GM19043 (cell line): ENCODE measurements around the gene ASXL3.

Experiments
- ATAC-seq: cut with Tn5 transposase; IDR thresholded peaks from one replicate; pipeline ENCODE4 v1.9.1; 2021; ENCODE audit warnings: low read depth; ENCODE audit not compliant: unreplicated experiment

Gene ASXL3

GRCh38 chr18:33712719-33713118 lies 134.7 kb downstream of the ASXL3 start:
- no peak for ATAC-seq

- ATAC-seq = no peak
Observed at GRCh38 chr18:33716061-33716683, 138.2 kb downstream of the ASXL3 start.

DNA sequence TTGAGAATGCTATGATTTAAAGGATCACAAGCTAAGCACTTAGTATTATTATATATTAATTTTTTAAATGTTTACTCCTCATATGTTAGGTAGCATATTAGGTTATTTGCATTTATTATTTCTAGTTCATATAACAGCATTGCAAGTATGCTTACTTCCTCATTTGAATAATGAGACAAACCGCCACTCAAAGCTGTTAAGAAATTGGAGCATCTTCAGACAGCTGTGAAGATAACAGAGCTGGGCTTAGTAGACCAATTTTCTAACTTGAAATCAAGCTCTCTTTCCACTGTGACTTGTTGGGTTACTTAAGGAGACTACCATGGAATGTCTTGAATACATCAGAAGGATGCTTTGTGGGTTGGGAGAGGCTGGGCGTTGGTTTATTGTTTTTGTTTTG lies 139.3 kb downstream of the ASXL3 start:
- no peak for ATAC-seq

GRCh38 chr18:33720133-33720532 lies 142.1 kb downstream of the ASXL3 start:
- ATAC-seq = no peak

GRCh38 chr18:33729556-33729955 lies 151.5 kb downstream of the ASXL3 start:
- ATAC-seq = no peak

DNA sequence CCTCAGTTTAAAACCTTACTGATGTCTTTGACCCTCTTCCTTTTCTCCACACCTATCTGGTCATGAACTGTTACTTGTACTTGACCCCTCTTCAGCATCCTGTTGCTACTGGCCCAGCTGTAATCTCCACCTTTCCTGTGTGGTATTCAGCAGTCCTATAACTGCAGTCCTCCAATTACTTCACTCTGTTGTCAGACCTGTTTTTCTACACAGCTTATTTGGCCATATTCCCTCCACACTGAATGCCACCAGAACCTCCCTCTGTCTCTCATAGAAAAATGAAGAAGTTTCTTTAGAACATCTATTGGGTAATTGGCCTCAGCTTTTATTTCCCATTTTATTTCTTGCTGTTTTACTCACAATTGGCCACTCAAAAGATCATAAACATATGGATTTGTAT lies 155.4 kb downstream of the ASXL3 start:
- ATAC-seq = no peak

- ATAC-seq = no peak
Observed at GRCh38 chr18:33735428-33735827, 157.4 kb downstream of the ASXL3 start.

- no peak for ATAC-seq
Observed at GRCh38 chr18:33741760-33742159, 163.7 kb downstream of the ASXL3 start.

- no peak for ATAC-seq
Observed at GRCh38 chr18:33744032-33744697, 166.1 kb downstream of the ASXL3 start.

GRCh38 chr18:33745151-33745795 lies 167.3 kb downstream of the ASXL3 start:
- no peak for ATAC-seq

DNA sequence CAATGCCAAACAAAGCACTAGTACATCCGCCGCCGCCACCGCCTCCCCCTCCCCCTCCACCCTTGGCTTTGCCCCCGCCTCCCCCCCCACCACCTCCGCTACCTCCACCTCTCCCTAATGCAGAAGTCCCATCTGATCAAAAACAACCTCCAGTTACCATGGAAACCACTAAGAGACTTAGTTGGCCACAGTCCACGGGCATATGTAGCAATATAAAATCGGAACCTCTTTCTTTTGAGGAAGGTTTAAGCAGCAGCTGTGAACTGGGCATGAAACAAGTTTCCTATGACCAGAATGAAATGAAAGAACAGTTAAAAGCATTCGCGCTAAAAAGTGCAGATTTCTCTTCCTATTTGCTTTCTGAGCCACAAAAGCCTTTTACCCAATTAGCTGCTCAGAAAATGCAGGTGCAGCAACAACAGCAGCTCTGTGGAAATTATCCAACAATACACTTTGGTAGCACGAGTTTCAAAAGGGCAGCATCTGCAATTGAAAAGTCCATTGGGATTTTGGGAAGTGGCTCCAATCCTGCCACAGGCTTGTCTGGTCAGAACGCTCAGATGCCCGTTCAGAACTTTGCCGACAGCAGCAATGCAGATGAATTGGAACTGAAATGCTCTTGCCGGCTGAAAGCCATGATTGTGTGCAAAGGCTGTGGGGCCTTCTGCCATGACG lies 168.0 kb downstream of the ASXL3 start:
- no peak for ATAC-seq

DNA sequence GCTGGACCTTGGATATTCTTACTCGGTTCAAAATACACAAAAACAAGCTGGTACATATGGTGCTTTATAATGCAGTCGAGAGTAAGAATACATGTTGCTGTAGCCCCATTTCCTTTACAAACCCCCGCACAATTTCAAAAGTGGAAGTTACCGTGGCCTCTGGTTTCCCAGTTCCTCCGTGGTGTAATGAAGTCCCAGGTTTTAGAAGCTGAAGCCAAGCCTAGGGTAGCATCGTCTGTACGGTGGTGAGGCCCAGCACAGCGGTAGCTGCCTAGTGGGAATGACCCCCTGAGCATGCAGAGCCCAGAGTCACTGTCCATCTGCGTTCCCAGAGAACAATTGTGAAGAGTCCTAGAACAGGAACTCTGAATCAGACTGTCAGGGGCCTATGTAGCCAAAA lies 171.8 kb downstream of the ASXL3 start:
- no peak for ATAC-seq

DNA sequence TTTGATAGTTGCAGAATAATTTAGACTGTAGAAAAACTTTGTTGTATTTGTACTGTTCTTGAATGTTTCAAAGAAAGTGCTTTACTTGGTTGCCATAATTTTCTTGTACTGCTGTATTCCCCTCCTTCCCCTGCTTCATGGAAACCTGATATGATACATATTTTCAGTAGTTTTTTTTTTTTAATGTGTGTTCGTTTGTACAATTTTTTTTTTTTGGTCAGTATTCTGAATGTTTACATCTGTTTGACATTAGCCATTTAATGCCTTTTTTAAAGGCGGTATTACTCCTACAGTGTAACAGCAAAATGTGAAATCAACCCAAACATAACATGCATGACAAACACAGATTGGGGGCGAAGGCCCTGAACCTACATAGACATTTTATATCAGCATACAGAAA lies 172.3 kb downstream of the ASXL3 start:
- ATAC-seq = no peak

DNA sequence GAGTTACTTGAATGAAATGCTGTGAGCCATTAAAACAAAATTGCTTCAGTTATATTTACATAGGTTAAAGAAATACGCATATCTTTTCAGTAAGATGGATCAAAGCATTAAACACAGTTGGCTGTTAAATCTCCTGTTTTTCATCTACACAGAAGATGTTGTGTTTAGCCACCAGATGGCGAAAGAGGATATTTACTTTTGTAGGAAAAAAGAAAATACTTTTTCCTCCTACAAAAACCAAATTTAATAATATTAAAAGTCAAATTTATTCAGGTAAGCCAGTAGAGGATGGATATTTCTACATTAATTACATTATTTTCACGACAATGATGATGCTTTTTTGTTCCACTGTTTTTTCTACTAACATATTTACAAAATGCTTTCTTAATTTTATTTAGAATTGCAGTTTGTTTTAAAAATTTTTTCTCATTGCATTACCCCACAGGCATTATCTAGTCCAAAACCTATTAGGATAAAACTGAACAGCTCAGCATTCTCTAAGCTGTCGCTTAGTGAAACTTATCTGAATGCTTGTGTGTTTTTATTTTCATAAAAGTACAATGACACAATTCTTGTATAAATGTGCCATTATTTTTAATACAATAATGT lies 173.7 kb downstream of the ASXL3 start:
- ATAC-seq = no peak

DNA sequence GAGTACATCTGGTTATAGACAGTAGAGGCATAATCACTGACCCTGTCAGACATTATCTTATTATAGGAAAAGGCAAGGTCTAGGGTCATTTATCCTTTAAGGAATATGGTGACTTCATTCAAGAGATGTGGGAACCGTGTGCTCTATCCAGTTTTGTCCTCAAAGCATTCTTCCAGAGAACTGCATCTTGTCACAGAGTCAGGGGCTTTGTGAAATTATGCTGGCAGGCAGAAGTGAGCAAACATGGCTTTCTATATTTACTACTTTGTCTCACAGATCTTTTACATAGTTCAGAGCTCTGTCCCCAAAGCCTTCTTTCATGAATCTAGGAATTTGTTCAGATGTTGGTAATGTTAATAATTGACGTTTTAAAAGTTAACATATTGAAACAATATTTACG lies 177.4 kb downstream of the ASXL3 start:
- no peak for ATAC-seq

- ATAC-seq = no peak
Observed at GRCh38 chr18:33755931-33756560, 178.0 kb downstream of the ASXL3 start.

GRCh38 chr18:33757037-33757436 lies 179.0 kb downstream of the ASXL3 start:
- no peak for ATAC-seq

- no peak for ATAC-seq
Observed at GRCh38 chr18:33761363-33761762, 183.3 kb downstream of the ASXL3 start.

DNA sequence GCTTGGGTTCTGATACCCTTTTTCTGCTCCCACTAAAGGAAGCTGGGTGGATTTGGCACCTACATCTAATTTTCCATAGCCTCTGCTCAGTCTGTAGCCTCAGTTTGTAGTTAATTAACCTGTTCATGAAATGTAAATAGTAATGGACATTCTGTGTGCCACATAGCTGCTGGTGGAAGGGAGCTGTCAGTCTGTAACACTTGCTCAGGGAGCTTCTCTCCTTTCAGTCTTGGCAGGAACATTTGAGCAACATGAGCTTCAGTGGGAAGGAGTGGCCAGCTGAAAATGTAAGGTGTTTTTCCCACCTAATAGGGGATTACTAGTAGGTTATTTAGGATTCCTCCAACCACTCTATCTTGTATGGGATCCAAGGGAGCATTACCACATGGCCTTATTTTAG lies 203.4 kb downstream of the ASXL3 start:
- no peak for ATAC-seq
